GM23338 (cell line): ENCODE results near the gene GOLGA1. TPM values are rescaled to one million over a fixed set of nuclear protein-coding genes. Genes with fewer than 3 reads are reported as not detected.
"Not testable (repeated sequence)": the region's sequence is repeated elsewhere in the genome, so short reads cannot be mapped to it uniquely, and the experiment has no call there.

Experiments
- ATAC-seq: fragments of 200-7000 bp; cut with Tn5 transposase; 3 replicates; pipeline ENCODE4 v1.9.1; 2020
- DNase-seq: peaks from one replicate; pipeline ENCODE4 v3.0.0-alpha.2; 2015; ENCODE audit warnings: low spot score
- H2AFZ ChIP-seq: fragments of 200-600 bp; sonication (generic); 2 replicates; pipeline ENCODE4 v1.8.0; 2016; ENCODE audit warnings: antibody characterized with exemption, mild to moderate bottlenecking, moderate library complexity
- H3F3A ChIP-seq: fragments of 200-600 bp; sonication (generic); replicated peaks from 2 replicates; pipeline ENCODE4 v1.8.0; 2017; ENCODE audit warnings: antibody characterized with exemption, mixed run types, low read depth
- H3K27ac ChIP-seq: fragments of 200-600 bp; sonication (generic); 2 replicates; pipeline ENCODE4 v1.6.1; 2016; ENCODE audit warnings: low read depth
- H3K27me3 ChIP-seq: fragments of 200-600 bp; sonication (generic); 2 replicates; pipeline ENCODE4 v1.8.0; 2016; ENCODE audit warnings: mild to moderate bottlenecking, mixed run types, moderate library complexity; ENCODE audit not compliant: insufficient read depth
- H3K36me3 ChIP-seq: fragments of 200-600 bp; sonication (generic); 2 replicates; pipeline ENCODE4 v1.8.0; 2016; ENCODE audit warnings: mild to moderate bottlenecking; ENCODE audit not compliant: insufficient read depth
- H3K4me1 ChIP-seq: fragments of 200-600 bp; sonication (generic); 2 replicates; pipeline ENCODE4 v1.8.0; 2016; ENCODE audit warnings: mild to moderate bottlenecking, moderate library complexity; ENCODE audit not compliant: insufficient read depth
- H3K4me2 ChIP-seq: fragments of 200-600 bp; sonication (generic); 2 replicates; pipeline ENCODE4 v1.7.1; 2017; ENCODE audit warnings: mixed run types
- H3K4me3 ChIP-seq: fragments of 200-600 bp; sonication (generic); 2 replicates; pipeline ENCODE4 v1.6.1; 2016; ENCODE audit warnings: mixed run types
- H3K79me2 ChIP-seq: fragments of 200-600 bp; sonication (generic); replicated peaks from 2 replicates; pipeline ENCODE4 v1.8.0; 2017; ENCODE audit warnings: mild to moderate bottlenecking; ENCODE audit not compliant: insufficient read depth
- H3K9me2 ChIP-seq: fragments of 200-600 bp; sonication (generic); 2 replicates; pipeline ENCODE4 v1.8.0; 2017; ENCODE audit not compliant: insufficient read depth
- H4K20me1 ChIP-seq: fragments of 200-600 bp; sonication (generic); replicated peaks from 2 replicates; pipeline ENCODE4 v1.8.0; 2017; ENCODE audit warnings: mild to moderate bottlenecking; ENCODE audit not compliant: insufficient read depth
- H3K27ac Mint-ChIP-seq: 2 replicates; pipeline ENCODE4 v1.8.0; 2020; ENCODE audit warnings: inconsistent platforms, mild to moderate bottlenecking, moderate library complexity, mixed read lengths
- H3K27me3 Mint-ChIP-seq: 3 replicates; pipeline ENCODE4 v1.8.0; 2022; ENCODE audit warnings: low read depth, mild to moderate bottlenecking, moderate library complexity, mixed read lengths, inconsistent platforms; ENCODE audit not compliant: insufficient read depth, poor library complexity
- H3K36me3 Mint-ChIP-seq: 3 replicates; pipeline ENCODE4 v1.8.0; 2021; ENCODE audit warnings: low read depth, mild to moderate bottlenecking, inconsistent platforms, moderate library complexity, mixed read lengths
- H3K4me1 Mint-ChIP-seq: 3 replicates; pipeline ENCODE4 v1.8.0; 2020; ENCODE audit warnings: mild to moderate bottlenecking, inconsistent platforms, mixed read lengths
- H3K4me3 Mint-ChIP-seq: 3 replicates; pipeline ENCODE4 v1.8.0; 2021; ENCODE audit warnings: moderate library complexity, mild to moderate bottlenecking, inconsistent platforms, mixed read lengths
- H3K9me3 Mint-ChIP-seq: 3 replicates; pipeline ENCODE4 v1.8.0; 2020; ENCODE audit warnings: moderate library complexity, mild to moderate bottlenecking, inconsistent platforms, mixed read lengths
- CREB1 ChIP-seq: fragments of 250-450 bp; sonication (Bioruptor Pico); IDR thresholded peaks from 2 replicates; pipeline ENCODE4 v1.5.0; 2020; ENCODE audit warnings: low read depth, mild to moderate bottlenecking, moderate library complexity
- ETS1 ChIP-seq: IDR thresholded peaks from 2 replicates; pipeline ENCODE4 v1.6.1; 2016; ENCODE audit warnings: antibody characterized with exemption
- JUNB ChIP-seq: IDR thresholded peaks from one replicate; pipeline ENCODE4 v1.6.1; 2016; ENCODE audit warnings: antibody characterized with exemption; ENCODE audit not compliant: unreplicated experiment
- NANOG ChIP-seq: IDR thresholded peaks from 2 replicates; pipeline ENCODE4 v1.6.1; 2016; ENCODE audit warnings: antibody characterized with exemption, borderline replicate concordance
- REST ChIP-seq: IDR thresholded peaks from one replicate; pipeline ENCODE4 v1.6.1; 2018; ENCODE audit warnings: antibody characterized with exemption; ENCODE audit not compliant: unreplicated experiment
- STAT1 ChIP-seq: IDR thresholded peaks from one replicate; pipeline ENCODE4 v1.6.1; 2016; ENCODE audit warnings: antibody characterized with exemption; ENCODE audit not compliant: unreplicated experiment
- ZNF331 ChIP-seq: fragments of 250-450 bp; sonication (Bioruptor Pico); IDR thresholded peaks from 2 replicates; pipeline ENCODE4 v1.5.0; 2020; ENCODE audit warnings: low read depth, mild to moderate bottlenecking, moderate library complexity
- polyA plus RNA-seq: library from polyadenylated mRNA; unstranded; fragments of >200 nt; fragmentation: Nextera tagmentation; extraction: Ambion mirVana; gene quantifications from 2 replicates; pipeline ENCODE4 v1.2.1, GENCODE V29; 2016
- total RNA-seq: library from RNA; depleted of rRNA; stranded (reverse); fragments of >200 nt; shearing (Covaris generic); gene quantifications from 2 replicates; pipeline ENCODE4 v1.2.3, GENCODE V29; 2014
- TF ChIP-seq, protein P1 (sequence below), 2 experiments: fragments of 200-600 bp in 1 of 2; sonication (generic) in 1 of 2; conservative IDR thresholded peaks; 2 replicates each; pipeline versions ENCODE4 v1.5.1 to v1.6.1; 2016 to 2017; ENCODE audit warnings: antibody characterized with exemption in 2 of 2, low read depth in 2 of 2, mild to moderate bottlenecking in 2 of 2, moderate library complexity in 1 of 2

The GOLGA1 gene
- total and polyA plus RNA-seq, 2 experiments from 2014 or later: 6.1 to 8.0 TPM

GRCh38 chr9:124846969-124847368, 93.9 kb downstream of the GOLGA1 start (continued):
- TF ChIP-seq REST: no peak
- TF ChIP-seq JUNB: no peak
- TF ChIP-seq ZNF331 (CRISPR knock-in tag): no peak
- no peak for TF ChIP-seq ETS1
- TF ChIP-seq CREB1 (CRISPR knock-in tag): no peak
- TF ChIP-seq, protein P1, sequence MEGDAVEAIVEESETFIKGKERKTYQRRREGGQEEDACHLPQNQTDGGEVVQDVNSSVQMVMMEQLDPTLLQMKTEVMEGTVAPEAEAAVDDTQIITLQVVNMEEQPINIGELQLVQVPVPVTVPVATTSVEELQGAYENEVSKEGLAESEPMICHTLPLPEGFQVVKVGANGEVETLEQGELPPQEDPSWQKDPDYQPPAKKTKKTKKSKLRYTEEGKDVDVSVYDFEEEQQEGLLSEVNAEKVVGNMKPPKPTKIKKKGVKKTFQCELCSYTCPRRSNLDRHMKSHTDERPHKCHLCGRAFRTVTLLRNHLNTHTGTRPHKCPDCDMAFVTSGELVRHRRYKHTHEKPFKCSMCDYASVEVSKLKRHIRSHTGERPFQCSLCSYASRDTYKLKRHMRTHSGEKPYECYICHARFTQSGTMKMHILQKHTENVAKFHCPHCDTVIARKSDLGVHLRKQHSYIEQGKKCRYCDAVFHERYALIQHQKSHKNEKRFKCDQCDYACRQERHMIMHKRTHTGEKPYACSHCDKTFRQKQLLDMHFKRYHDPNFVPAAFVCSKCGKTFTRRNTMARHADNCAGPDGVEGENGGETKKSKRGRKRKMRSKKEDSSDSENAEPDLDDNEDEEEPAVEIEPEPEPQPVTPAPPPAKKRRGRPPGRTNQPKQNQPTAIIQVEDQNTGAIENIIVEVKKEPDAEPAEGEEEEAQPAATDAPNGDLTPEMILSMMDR (conservative IDR thresholded peaks at IDR 0.05; ENCODE audit: low read depth in 2 of 2): no peak
- no peak for TF ChIP-seq NANOG

GRCh38 chr9:124846467-124846866, 94.4 kb downstream of the GOLGA1 start:
- not testable (repeated sequence) for H3K9me3 Mint-ChIP-seq, H3K27me3 ChIP-seq, H3K4me3 ChIP-seq, H3K9me2 ChIP-seq, DNase-seq, H3F3A ChIP-seq, H3K27ac ChIP-seq, H3K4me2 ChIP-seq, H4K20me1 ChIP-seq, H2AFZ ChIP-seq, H3K36me3 Mint-ChIP-seq, H3K4me1 Mint-ChIP-seq, H3K36me3 ChIP-seq, H3K79me2 ChIP-seq, ATAC-seq, H3K4me3 Mint-ChIP-seq, H3K27ac Mint-ChIP-seq, H3K27me3 Mint-ChIP-seq, H3K4me1 ChIP-seq

GRCh38 chr9:124844291-124844690, 96.6 kb downstream of the GOLGA1 start:
- no peaks in the 10 kb centered on the region for H3K9me2 ChIP-seq
- TF ChIP-seq STAT1 (no peak), JUNB (no peak), NANOG (no peak), CREB1 (CRISPR knock-in tag) (no peak)
- H3F3A ChIP-seq: peaks cover 5% of the 10 kb centered on the region; the same call in 1 of the 2 replicates
- H2AFZ ChIP-seq: no peak overlapping the region
- Mint-ChIP-seq H3K27ac (no peak overlapping the region), H3K36me3 (no peaks in the 10 kb centered on the region), H3K4me1 (peaks cover 13% of the 10 kb centered on the region), H3K27me3 (peaks cover 2% of the 10 kb centered on the region), H3K4me3 (no peak overlapping the region), H3K9me3 (no peaks in the 10 kb centered on the region)
- H3K27me3 ChIP-seq: no peaks in the 10 kb centered on the region
- H4K20me1 ChIP-seq: no peaks in the 10 kb centered on the region
- no peak for ATAC-seq
- DNase-seq: no peak
- H3K4me3 ChIP-seq: no peak overlapping the region
- no peaks in the 10 kb centered on the region for H3K4me1 ChIP-seq
- no peak overlapping the region for H3K27ac ChIP-seq
- H3K4me2 ChIP-seq: no peak overlapping the region
- H3K79me2 ChIP-seq: no peaks in the 10 kb centered on the region
- H3K36me3 ChIP-seq: no peaks in the 10 kb centered on the region
